Endodermal cell (in vitro differentiated cells): ENCODE data around the gene MAPK14. TPM values are rescaled to one million over a fixed set of nuclear protein-coding genes. Genes with fewer than 3 reads are reported as not detected.

Experiments
- DNase-seq: peaks from one replicate; pipeline ENCODE4 v3.0.0-alpha.2; 2017
- H3K27ac ChIP-seq: 2 replicates; pipeline ENCODE4 v1.5.1; 2013; ENCODE audit warnings: mild to moderate bottlenecking, low read depth, low read length, moderate library complexity
- H3K27me3 ChIP-seq: 2 replicates; pipeline ENCODE4 v1.6.1; 2013; ENCODE audit warnings: mild to moderate bottlenecking, low read length, moderate library complexity; ENCODE audit not compliant: insufficient read depth, control insufficient read depth, poor library complexity, severe bottlenecking
- H3K36me3 ChIP-seq: 2 replicates; pipeline ENCODE4 v1.7.0; 2013; ENCODE audit warnings: mild to moderate bottlenecking, low read length, moderate library complexity; ENCODE audit not compliant: control insufficient read depth, insufficient read depth
- H3K4me1 ChIP-seq: one replicate; pipeline ENCODE4 v1.7.0; 2013; ENCODE audit warnings: low read length; ENCODE audit not compliant: control insufficient read depth, insufficient read depth
- H3K4me3 ChIP-seq: 2 replicates; pipeline ENCODE4 v1.5.1; 2013; ENCODE audit warnings: mild to moderate bottlenecking, low read length, moderate library complexity
- H3K9ac ChIP-seq: 2 replicates; pipeline ENCODE4 v1.6.1; 2013; ENCODE audit warnings: mild to moderate bottlenecking, low read length, moderate library complexity; ENCODE audit not compliant: poor library complexity, severe bottlenecking; ENCODE audit errors: extremely low read depth
- H3K9me3 ChIP-seq: 2 replicates; pipeline ENCODE4 v1.6.1; 2013; ENCODE audit warnings: mild to moderate bottlenecking, low read length, moderate library complexity; ENCODE audit not compliant: control insufficient read depth
- H3K27ac Mint-ChIP-seq: 2 replicates; pipeline ENCODE4 v1.8.0; 2020; ENCODE audit warnings: mixed read lengths
- H3K27me3 Mint-ChIP-seq: 2 replicates; pipeline ENCODE4 v1.8.0; 2021; ENCODE audit warnings: mild to moderate bottlenecking, mixed read lengths; ENCODE audit not compliant: insufficient read depth
- H3K36me3 Mint-ChIP-seq: 2 replicates; pipeline ENCODE4 v1.8.0; 2020; ENCODE audit warnings: low read depth, mixed read lengths
- H3K4me1 Mint-ChIP-seq: 2 replicates; pipeline ENCODE4 v1.8.0; 2020; ENCODE audit warnings: mixed read lengths
- H3K4me3 Mint-ChIP-seq: 2 replicates; pipeline ENCODE4 v1.8.0; 2020; ENCODE audit warnings: mild to moderate bottlenecking, moderate library complexity, mixed read lengths
- H3K9me3 Mint-ChIP-seq: 2 replicates; pipeline ENCODE4 v1.8.0; 2020; ENCODE audit warnings: mild to moderate bottlenecking, mixed read lengths
- WGBS, 2 experiments: methylation state at CpG; one replicate each; pipeline versions ENCODE4 v1.1.5 to v1.1.7; 2013; ENCODE audit warnings: missing lambda C conversion rate in 2 of 2, mixed read lengths in 1 of 2; ENCODE audit not compliant: insufficient coverage in 1 of 2, insufficient read length in 1 of 2; 5-methylcytosine and 5-hydroxymethylcytosine counted together
- total RNA-seq, 2 donors: library from RNA; stranded (reverse); fragmentation: NEBNext Ultra II Directional in 1 of 2; extraction: Animal tissue kit (Norgen Biotek cat#: 25700) in 1 of 2; gene quantifications; 2 replicates in 1 of 2; 3 replicates in 1 of 2; pipeline ENCODE4 v1.2.1, GENCODE V29; 2021
- TF ChIP-seq, protein P1 (sequence below): fragments of 200-600 bp; sonication (generic); conservative IDR thresholded peaks from 2 replicates; pipeline ENCODE4 v1.5.0; 2021; ENCODE audit warnings: antibody characterized with exemption, mild to moderate bottlenecking

MAPK14 gene
- total RNA-seq, 2 donors from 2014 or later: 36.4 to 40.6 TPM

DNA sequence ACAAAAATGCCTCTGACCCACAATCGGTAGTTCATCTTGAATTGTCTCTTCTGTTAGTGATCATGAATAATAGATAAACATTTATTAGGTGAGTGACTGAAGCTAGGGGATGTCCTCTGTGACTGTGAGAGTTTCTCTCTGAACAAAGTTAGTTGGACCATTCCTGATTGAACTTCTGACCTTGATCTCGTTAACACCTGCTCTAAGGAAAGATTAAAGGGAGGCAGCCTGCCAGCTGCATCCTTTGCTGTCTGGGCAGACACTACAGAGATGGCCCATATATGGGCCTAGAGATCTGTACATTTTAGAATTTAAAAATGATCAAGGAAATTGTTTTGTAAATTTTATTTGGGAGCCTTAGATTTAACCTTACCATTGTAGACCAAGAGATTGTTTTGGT, 27.3 kb downstream of the MAPK14 start:
- Mint-ChIP-seq H3K27ac (no peak overlapping the region), H3K9me3 (no peaks in the 10 kb centered on the region), H3K36me3 (peaks cover 7% of the 10 kb centered on the region), H3K27me3 (no peaks in the 10 kb centered on the region), H3K4me1 (peaks cover 15% of the 10 kb centered on the region), H3K4me3 (no peak overlapping the region)
- Histone ChIP-seq H3K27ac (no peak overlapping the region), H3K9ac (no peak overlapping the region), H3K9me3 (no peaks in the 10 kb centered on the region), H3K36me3 (peaks cover 16% of the 10 kb centered on the region), H3K27me3 (no peaks in the 10 kb centered on the region), H3K4me3 (no peak overlapping the region), H3K4me1 (no peaks in the 10 kb centered on the region)
- 56 to 100% methylated on average over 1 to 2 of the region's 2 CpGs for WGBS, 2 experiments
- TF ChIP-seq, protein P1, sequence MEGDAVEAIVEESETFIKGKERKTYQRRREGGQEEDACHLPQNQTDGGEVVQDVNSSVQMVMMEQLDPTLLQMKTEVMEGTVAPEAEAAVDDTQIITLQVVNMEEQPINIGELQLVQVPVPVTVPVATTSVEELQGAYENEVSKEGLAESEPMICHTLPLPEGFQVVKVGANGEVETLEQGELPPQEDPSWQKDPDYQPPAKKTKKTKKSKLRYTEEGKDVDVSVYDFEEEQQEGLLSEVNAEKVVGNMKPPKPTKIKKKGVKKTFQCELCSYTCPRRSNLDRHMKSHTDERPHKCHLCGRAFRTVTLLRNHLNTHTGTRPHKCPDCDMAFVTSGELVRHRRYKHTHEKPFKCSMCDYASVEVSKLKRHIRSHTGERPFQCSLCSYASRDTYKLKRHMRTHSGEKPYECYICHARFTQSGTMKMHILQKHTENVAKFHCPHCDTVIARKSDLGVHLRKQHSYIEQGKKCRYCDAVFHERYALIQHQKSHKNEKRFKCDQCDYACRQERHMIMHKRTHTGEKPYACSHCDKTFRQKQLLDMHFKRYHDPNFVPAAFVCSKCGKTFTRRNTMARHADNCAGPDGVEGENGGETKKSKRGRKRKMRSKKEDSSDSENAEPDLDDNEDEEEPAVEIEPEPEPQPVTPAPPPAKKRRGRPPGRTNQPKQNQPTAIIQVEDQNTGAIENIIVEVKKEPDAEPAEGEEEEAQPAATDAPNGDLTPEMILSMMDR: no peak
- no peak for DNase-seq

DNA sequence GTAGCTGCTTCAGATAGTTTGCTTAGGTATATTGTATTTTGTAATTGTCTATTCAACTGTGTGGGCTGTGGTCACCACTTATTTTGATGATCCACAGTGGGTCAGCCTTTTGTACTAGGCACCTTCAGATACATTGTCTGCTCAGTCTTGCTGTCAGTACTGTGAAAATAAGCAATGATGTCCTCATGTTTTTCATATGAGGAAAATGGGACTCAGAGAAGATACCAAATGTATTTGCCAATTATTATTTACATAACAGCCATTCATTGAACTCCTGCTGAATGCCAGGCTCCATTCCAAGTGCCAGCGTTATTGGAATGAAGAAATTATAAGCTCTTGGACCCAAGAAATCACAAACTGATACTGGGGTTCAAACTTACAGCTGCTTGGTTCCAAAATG, 28.6 kb downstream of the MAPK14 start:
- peaks cover 10% of the 10 kb centered on the region for H3K36me3 Mint-ChIP-seq
- H3K27me3 Mint-ChIP-seq: no peaks in the 10 kb centered on the region
- DNase-seq: no peak
- no peaks in the 10 kb centered on the region for H3K9me3 ChIP-seq
- H3K36me3 ChIP-seq: peaks cover 18% of the 10 kb centered on the region
- H3K27ac Mint-ChIP-seq: no peak overlapping the region
- no peaks in the 10 kb centered on the region for H3K27me3 ChIP-seq
- peaks cover 16% of the 10 kb centered on the region for H3K4me1 Mint-ChIP-seq
- H3K4me1 ChIP-seq: no peaks in the 10 kb centered on the region
- H3K27ac ChIP-seq: no peak overlapping the region
- TF ChIP-seq, protein P1: no peak
- H3K9ac ChIP-seq: no peak overlapping the region
- no peaks in the 10 kb centered on the region for H3K9me3 Mint-ChIP-seq
- H3K4me3 Mint-ChIP-seq: no peak overlapping the region
- H3K4me3 ChIP-seq: no peak overlapping the region
- 80 to 94% methylated on average over 1 of the region's 1 CpG for WGBS, 2 experiments

DNA sequence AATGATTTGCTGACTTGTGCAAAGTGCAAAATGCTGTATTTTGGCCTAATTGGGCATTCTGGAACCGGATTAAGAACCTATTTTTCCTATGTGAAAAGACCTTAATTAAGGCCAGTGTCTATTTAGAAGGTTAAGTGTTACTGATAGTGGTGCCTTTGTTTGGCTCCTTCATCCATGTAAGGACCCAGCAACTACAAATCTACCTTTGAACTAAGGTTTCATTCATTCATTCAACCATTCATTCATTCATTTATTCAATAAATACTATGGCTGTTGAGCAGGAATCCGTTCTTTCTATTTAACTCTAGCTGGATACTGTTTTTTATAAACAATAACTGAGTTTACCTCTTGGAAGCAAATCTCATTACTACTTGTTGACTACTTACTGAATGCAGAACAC, 33.6 kb downstream of the MAPK14 start:
- Histone ChIP-seq H3K4me3 (no peak overlapping the region), H3K4me1 (no peaks in the 10 kb centered on the region), H3K9me3 (no peaks in the 10 kb centered on the region), H3K27me3 (no peaks in the 10 kb centered on the region), H3K9ac (no peak overlapping the region), H3K36me3 (peaks cover 14% of the 10 kb centered on the region), H3K27ac (no peak overlapping the region)
- 42 to 100% methylated on average over 1 to 2 of the region's 2 CpGs for WGBS, 2 experiments
- no peak overlapping the region for H3K27ac Mint-ChIP-seq
- DNase-seq: no peak
- H3K9me3 Mint-ChIP-seq: no peaks in the 10 kb centered on the region
- peaks cover 16% of the 10 kb centered on the region for H3K36me3 Mint-ChIP-seq
- TF ChIP-seq, protein P1: no peak
- H3K27me3 Mint-ChIP-seq: no peaks in the 10 kb centered on the region
- peaks cover 14% of the 10 kb centered on the region for H3K4me1 Mint-ChIP-seq
- no peak overlapping the region for H3K4me3 Mint-ChIP-seq
